Ishikawa (cell line): Measurements from ENCODE around the gene HERC4.

Experiments used
- CEBPB ChIP-seq: IDR thresholded peaks from 2 replicates; pipeline ENCODE4 v1.6.1; 2012
- CREB1 ChIP-seq: IDR thresholded peaks from 2 replicates; pipeline ENCODE4 v1.6.1; 2012; ENCODE audit warnings: low read depth
- EGR1 ChIP-seq: IDR thresholded peaks from 2 replicates; pipeline ENCODE4 v1.6.1; 2012
- EP300 ChIP-seq: IDR thresholded peaks from 2 replicates; pipeline ENCODE4 v1.6.1; 2012; ENCODE audit warnings: borderline replicate concordance
- FOXM1 ChIP-seq: IDR thresholded peaks from 2 replicates; pipeline ENCODE4 v1.6.1; 2012; ENCODE audit warnings: low read depth, borderline replicate concordance
- NFIC ChIP-seq: IDR thresholded peaks from 2 replicates; pipeline ENCODE4 v1.6.1; 2012
- RAD21 ChIP-seq: IDR thresholded peaks from 2 replicates; pipeline ENCODE4 v1.6.1; 2012; ENCODE audit warnings: low read depth
- TAF1 ChIP-seq: IDR thresholded peaks from 2 replicates; pipeline ENCODE4 v1.6.1; 2012; ENCODE audit warnings: low read depth, mild to moderate bottlenecking
- TCF12 ChIP-seq: IDR thresholded peaks from 2 replicates; pipeline ENCODE4 v1.6.1; 2012; ENCODE audit warnings: low read depth
- TEAD4 ChIP-seq: IDR thresholded peaks from 2 replicates; pipeline ENCODE4 v1.6.1; 2012
- YY1 ChIP-seq: IDR thresholded peaks from 2 replicates; pipeline ENCODE4 v1.6.1; 2012; ENCODE audit warnings: low read depth
- ZBTB7A ChIP-seq: IDR thresholded peaks from 2 replicates; pipeline ENCODE4 v1.6.1; 2012; ENCODE audit warnings: low read depth
- TF ChIP-seq, protein P1 (sequence below): IDR thresholded peaks from 2 replicates; pipeline ENCODE4 v1.6.1; 2012
- TF ChIP-seq, protein P2 (sequence below): IDR thresholded peaks from 2 replicates; pipeline ENCODE4 v1.6.1; 2012; ENCODE audit warnings: low read depth, mild to moderate bottlenecking
- TF ChIP-seq, protein P3 (sequence below): IDR thresholded peaks from 2 replicates; pipeline ENCODE4 v1.6.1; 2012

Gene HERC4

DNA sequence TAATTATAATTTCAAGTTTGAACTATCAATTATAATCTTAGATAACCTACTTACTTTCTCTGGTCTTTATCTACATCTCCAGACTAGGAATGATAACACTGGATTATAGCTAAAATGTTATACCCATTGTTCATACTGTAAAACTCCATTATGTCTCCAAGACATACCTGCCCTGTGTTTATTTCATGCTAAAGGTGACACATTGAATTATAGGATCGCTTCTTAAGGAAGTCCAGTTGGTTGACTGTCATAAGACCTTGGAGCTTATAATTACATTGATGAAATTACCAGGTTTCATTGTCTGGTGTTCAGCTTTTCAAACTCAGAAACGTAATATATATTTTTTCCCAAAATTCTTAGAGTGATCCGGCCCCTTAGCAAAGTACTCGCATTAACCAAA lies 15.5 kb upstream of the HERC4 start:
- no peak for TF ChIP-seq YY1
- TF ChIP-seq TEAD4: no peak
- no peak for TF ChIP-seq RAD21
- no peak for TF ChIP-seq ZBTB7A
- no peak for TF ChIP-seq FOXM1
- TF ChIP-seq, protein P1, sequence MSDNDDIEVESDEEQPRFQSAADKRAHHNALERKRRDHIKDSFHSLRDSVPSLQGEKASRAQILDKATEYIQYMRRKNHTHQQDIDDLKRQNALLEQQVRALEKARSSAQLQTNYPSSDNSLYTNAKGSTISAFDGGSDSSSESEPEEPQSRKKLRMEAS: no peak
- no peak for TF ChIP-seq TCF12
- no peak for TF ChIP-seq NFIC
- TF ChIP-seq EGR1: no peak
- TF ChIP-seq CEBPB: no peak
- TF ChIP-seq, protein P2, sequence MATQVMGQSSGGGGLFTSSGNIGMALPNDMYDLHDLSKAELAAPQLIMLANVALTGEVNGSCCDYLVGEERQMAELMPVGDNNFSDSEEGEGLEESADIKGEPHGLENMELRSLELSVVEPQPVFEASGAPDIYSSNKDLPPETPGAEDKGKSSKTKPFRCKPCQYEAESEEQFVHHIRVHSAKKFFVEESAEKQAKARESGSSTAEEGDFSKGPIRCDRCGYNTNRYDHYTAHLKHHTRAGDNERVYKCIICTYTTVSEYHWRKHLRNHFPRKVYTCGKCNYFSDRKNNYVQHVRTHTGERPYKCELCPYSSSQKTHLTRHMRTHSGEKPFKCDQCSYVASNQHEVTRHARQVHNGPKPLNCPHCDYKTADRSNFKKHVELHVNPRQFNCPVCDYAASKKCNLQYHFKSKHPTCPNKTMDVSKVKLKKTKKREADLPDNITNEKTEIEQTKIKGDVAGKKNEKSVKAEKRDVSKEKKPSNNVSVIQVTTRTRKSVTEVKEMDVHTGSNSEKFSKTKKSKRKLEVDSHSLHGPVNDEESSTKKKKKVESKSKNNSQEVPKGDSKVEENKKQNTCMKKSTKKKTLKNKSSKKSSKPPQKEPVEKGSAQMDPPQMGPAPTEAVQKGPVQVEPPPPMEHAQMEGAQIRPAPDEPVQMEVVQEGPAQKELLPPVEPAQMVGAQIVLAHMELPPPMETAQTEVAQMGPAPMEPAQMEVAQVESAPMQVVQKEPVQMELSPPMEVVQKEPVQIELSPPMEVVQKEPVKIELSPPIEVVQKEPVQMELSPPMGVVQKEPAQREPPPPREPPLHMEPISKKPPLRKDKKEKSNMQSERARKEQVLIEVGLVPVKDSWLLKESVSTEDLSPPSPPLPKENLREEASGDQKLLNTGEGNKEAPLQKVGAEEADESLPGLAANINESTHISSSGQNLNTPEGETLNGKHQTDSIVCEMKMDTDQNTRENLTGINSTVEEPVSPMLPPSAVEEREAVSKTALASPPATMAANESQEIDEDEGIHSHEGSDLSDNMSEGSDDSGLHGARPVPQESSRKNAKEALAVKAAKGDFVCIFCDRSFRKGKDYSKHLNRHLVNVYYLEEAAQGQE: no peak
- no peak for TF ChIP-seq CREB1
- no peak for TF ChIP-seq TAF1
- TF ChIP-seq, protein P3, sequence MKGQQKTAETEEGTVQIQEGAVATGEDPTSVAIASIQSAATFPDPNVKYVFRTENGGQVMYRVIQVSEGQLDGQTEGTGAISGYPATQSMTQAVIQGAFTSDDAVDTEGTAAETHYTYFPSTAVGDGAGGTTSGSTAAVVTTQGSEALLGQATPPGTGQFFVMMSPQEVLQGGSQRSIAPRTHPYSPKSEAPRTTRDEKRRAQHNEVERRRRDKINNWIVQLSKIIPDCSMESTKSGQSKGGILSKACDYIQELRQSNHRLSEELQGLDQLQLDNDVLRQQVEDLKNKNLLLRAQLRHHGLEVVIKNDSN: no peak
- TF ChIP-seq EP300: no peak

DNA sequence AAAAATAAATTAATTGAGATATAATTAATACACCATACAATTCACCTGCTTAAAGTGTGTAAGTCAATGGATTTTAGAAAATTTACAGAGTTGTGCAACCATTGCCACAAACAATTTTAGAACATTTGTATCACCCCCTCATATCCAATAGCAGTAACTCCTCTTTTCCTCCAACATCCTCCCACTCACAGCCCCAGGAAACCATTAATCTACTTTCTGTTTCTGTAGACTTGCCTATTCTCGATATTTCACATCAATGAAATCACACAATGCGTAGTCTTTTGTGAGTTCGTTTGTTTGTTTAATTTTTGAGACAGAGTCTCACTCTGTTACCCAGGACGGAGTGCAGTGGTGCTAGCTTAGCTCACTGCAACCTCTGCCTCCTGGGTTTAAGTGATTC lies 13.7 kb upstream of the HERC4 start:
- no peak for TF ChIP-seq CREB1

DNA sequence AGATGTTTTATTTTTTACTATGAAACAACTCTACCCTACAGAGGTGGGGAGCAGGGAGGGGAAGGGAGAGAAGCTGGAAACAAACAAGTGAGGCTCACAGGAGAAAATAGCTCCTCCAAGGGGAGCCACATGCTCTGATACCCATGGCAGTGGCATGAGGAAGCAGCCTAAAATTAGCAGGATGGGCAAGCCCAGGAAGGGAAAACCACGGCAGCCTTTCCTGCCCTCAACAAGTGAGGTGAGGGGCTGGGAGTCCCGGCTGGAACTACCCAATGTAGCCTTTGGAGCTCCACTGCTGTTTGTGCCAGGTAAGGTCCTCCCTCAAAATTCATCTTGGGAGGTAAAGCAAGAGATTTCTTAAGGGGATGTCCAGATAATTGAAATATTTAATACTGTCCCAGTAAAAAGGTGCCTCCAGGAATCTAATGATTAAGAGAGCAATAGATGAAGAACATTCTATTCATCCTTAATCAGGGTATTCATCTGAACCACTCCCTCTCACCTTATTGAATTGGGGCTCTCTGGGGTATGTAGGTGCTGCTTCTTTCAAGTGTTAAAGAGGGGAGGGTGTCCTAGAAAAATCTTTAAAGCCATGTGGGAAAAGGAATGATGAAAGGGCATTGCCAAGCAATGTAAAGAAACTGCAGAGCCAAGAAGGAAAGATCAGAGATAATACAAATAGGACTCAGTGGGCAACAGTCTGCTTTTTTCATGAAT lies 12.8 kb upstream of the HERC4 start:
- no peak for TF ChIP-seq RAD21
- TF ChIP-seq, protein P1: no peak
- TF ChIP-seq, protein P2: no peak
- TF ChIP-seq TCF12: no peak
- no peak for TF ChIP-seq TEAD4
- no peak for TF ChIP-seq ZBTB7A
- TF ChIP-seq, protein P3: no peak
- TF ChIP-seq CEBPB: no peak
- no peak for TF ChIP-seq CREB1
- no peak for TF ChIP-seq EGR1

DNA sequence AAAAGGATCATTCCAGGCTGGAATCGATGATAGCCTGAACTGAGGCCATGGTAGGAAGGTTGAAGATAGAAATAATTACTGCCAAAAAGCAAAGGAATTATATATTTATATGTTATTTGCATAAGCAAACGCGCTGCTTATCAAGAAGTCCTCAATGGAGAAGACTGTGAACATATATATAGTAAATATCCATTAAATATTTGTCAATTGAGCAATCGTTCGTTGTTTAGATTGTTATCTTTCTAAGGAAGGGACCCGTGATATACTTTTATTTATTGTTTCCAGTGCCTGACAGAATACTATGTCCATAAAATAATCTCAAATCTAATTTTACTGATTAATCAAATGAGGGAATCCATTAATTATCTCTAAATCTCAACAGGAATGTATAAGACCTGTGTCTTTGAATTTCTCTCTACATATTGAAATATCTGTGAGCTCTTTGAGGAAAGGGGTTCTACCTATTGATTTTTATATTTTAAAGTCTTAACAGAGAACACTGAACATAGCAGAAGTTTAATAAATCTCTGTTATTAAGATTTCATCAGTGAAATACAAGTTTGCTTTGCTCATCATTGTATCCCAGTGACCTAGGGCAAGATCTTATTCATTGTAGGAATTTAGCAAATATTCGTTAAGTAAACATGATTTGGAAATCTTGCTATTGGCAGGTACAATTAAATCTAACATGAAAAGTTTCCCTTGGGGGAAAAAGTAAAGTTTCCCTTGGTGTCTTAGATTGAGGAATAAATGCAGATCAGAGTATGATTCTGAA lies 12.0 kb upstream of the HERC4 start:
- TF ChIP-seq ZBTB7A (no peak), CEBPB (no peak), TCF12 (no peak), EP300 (no peak), RAD21 (no peak), TAF1 (no peak), CREB1 (no peak), YY1 (no peak), FOXM1 (no peak), TEAD4 (no peak), NFIC (no peak)
- TF ChIP-seq, protein P2: no peak
- TF ChIP-seq, protein P3: no peak
- TF ChIP-seq, protein P1: no peak
